Stimulated activated CD4-positive, alpha-beta T cell treated with anti-CD3 and anti-CD28 coated beads, Interleukin-12 subunit alpha, Interleukin-12 subunit beta, amount 100 ng/mL, for 4 hours (primary cell): ENCODE data around the gene MTNR1B.

Experiments used
- DNase-seq: peaks from one replicate; pipeline ENCODE4 v3.0.0-alpha.2; 2020

Gene MTNR1B

GRCh38 chr11:92969634-92970347 is at the start of gene MTNR1B:
TSS of gene MTNR1B (plus strand) at chr11:92969651. CDS start at chr11:92969726, 75 bp downstream.
- no peak for DNase-seq

- DNase-seq = no peak
Observed at GRCh38 chr11:92920331-92920730, 49.1 kb upstream of the MTNR1B start.

- no peak for DNase-seq
Observed at GRCh38 chr11:92922731-92923130, 46.7 kb upstream of the MTNR1B start.

GRCh38 chr11:92929246-92929645 is 40.2 kb upstream of the MTNR1B start:
- no peak for DNase-seq

- DNase-seq = no peak
Observed at GRCh38 chr11:92929653-92930052, 39.8 kb upstream of the MTNR1B start.

GRCh38 chr11:92931746-92932422 is 37.6 kb upstream of the MTNR1B start:
- DNase-seq = no peak

- DNase-seq = no peak
Observed at GRCh38 chr11:92939305-92939704, 30.1 kb upstream of the MTNR1B start.

- DNase-seq = no peak
Observed at GRCh38 chr11:92941676-92942571, 27.5 kb upstream of the MTNR1B start.

- DNase-seq = no peak
Observed at GRCh38 chr11:92946707-92947106, 22.7 kb upstream of the MTNR1B start.

- DNase-seq = no peak
Observed at GRCh38 chr11:92948116-92948515, 21.3 kb upstream of the MTNR1B start.

GRCh38 chr11:92954003-92954402 is 15.4 kb upstream of the MTNR1B start:
- no peak for DNase-seq

- DNase-seq = no peak
Observed at GRCh38 chr11:92955860-92956259, 13.6 kb upstream of the MTNR1B start.

GRCh38 chr11:92960886-92961285 is 8.6 kb upstream of the MTNR1B start:
- DNase-seq = no peak

- DNase-seq = no peak
Observed at GRCh38 chr11:92962446-92962845, 7.0 kb upstream of the MTNR1B start.

GRCh38 chr11:92964471-92964870 is 5.0 kb upstream of the MTNR1B start:
- DNase-seq = no peak

GRCh38 chr11:92965196-92965595 is 4.3 kb upstream of the MTNR1B start:
- DNase-seq = no peak

GRCh38 chr11:92967178-92967577 is 2.3 kb upstream of the MTNR1B start:
- DNase-seq = no peak

- no peak for DNase-seq
Observed at GRCh38 chr11:92967867-92968266, 1.6 kb upstream of the MTNR1B start.

GRCh38 chr11:92969293-92969633 is 188 bp upstream of the MTNR1B start:
- no peak for DNase-seq

- no peak for DNase-seq
Observed at GRCh38 chr11:92972248-92972647, 2.8 kb downstream of the MTNR1B start.

- DNase-seq = no peak
Observed at GRCh38 chr11:92975285-92975684, 5.8 kb downstream of the MTNR1B start.

GRCh38 chr11:92976681-92977080 is 7.2 kb downstream of the MTNR1B start:
- no peak for DNase-seq

- DNase-seq = no peak
Observed at GRCh38 chr11:92977401-92977800, 8.0 kb downstream of the MTNR1B start.
